Caco-2 (cell line): Measurements from ENCODE around the gene FGD1. TPM values are rescaled to one million over a fixed set of nuclear protein-coding genes. Genes with fewer than 3 reads are reported as not detected.

Experiments used
- BruUV-seq: library from RNA; stranded (reverse); fragments of 400-500 nt; replicated peaks from 2 replicates; lab custom pipeline; 2021; lab: Mats Ljungman, UMichigan
- CTCF ChIA-PET: fragments of 300-600 bp; sonication (Branson Sonifier 250); formaldehyde crosslinking; loops from one replicate; lab custom pipeline; 2022; ENCODE audit warnings: antibody characterized with exemption; lab: Charles Lee
- POLR2A ChIA-PET: fragments of 300-600 bp; sonication (Branson Sonifier 250); formaldehyde crosslinking; loops from one replicate; lab custom pipeline; 2022; ENCODE audit warnings: antibody characterized with exemption; lab: Charles Lee
- DNase-seq, 2 experiments: peaks; one replicate each; pipeline versions ENCODE4 v3.0.0 to v3.0.0-alpha.2; 2020 to 2022
- H3K27me3 ChIP-seq: replicated peaks from 2 replicates; pipeline ENCODE4 v1.6.0; 2011; ENCODE audit warnings: low read length; ENCODE audit not compliant: control insufficient read depth, insufficient read depth
- H3K36me3 ChIP-seq: 2 replicates; pipeline ENCODE4 v1.5.1; 2011; ENCODE audit warnings: low read length; ENCODE audit not compliant: control insufficient read depth, insufficient read depth
- H3K4me1 ChIP-seq: fragments of 250-450 bp; sonication (Bioruptor Pico); 2 replicates; pipeline ENCODE4 v1.5.1; 2020; ENCODE audit warnings: mild to moderate bottlenecking
- H3K4me3 ChIP-seq: 2 replicates; pipeline ENCODE4 v1.5.1; 2011; ENCODE audit warnings: low read depth, mild to moderate bottlenecking, control low read depth, low read length
- H3K9me3 ChIP-seq: fragments of 250-450 bp; sonication (Bioruptor Pico); 2 replicates; pipeline ENCODE4 v1.5.1; 2020; ENCODE audit warnings: mild to moderate bottlenecking, moderate library complexity
- H3K27ac Mint-ChIP-seq: one replicate; pipeline ENCODE4 v1.8.0; 2022; ENCODE audit warnings: mixed read lengths; ENCODE audit not compliant: unreplicated experiment
- H3K27me3 Mint-ChIP-seq: one replicate; pipeline ENCODE4 v1.8.0; 2022; ENCODE audit warnings: mixed read lengths; ENCODE audit not compliant: insufficient read depth, unreplicated experiment
- H3K36me3 Mint-ChIP-seq: one replicate; pipeline ENCODE4 v1.8.0; 2022; ENCODE audit warnings: mild to moderate bottlenecking, mixed read lengths; ENCODE audit not compliant: insufficient read depth, unreplicated experiment
- H3K4me1 Mint-ChIP-seq: one replicate; pipeline ENCODE4 v1.8.0; 2022; ENCODE audit warnings: low read depth, mixed read lengths; ENCODE audit not compliant: unreplicated experiment
- H3K4me3 Mint-ChIP-seq: one replicate; pipeline ENCODE4 v1.8.0; 2022; ENCODE audit warnings: mild to moderate bottlenecking, moderate library complexity, mixed read lengths; ENCODE audit not compliant: unreplicated experiment
- H3K9me3 Mint-ChIP-seq: one replicate; pipeline ENCODE4 v1.8.0; 2022; ENCODE audit warnings: mixed read lengths; ENCODE audit not compliant: unreplicated experiment
- CTCF ChIP-seq, 2 experiments: fragments of 200-600 bp in 1 of 2; IDR thresholded peaks; 1 replicate in 1 of 2; 2 replicates in 1 of 2; pipeline versions ENCODE4 v1.5.1 to v1.8.0; 2011 to 2022; ENCODE audit warnings: antibody characterized with exemption in 1 of 2, control low read depth in 1 of 2, inconsistent platforms in 1 of 2, low read depth in 1 of 2, low read length in 1 of 2, mild to moderate bottlenecking in 1 of 2, moderate library complexity in 1 of 2; ENCODE audit not compliant: insufficient read depth in 1 of 2, severe bottlenecking in 1 of 2, unreplicated experiment in 1 of 2
- intact Hi-C: fragments of 100-400 bp; cut with micrococcal nuclease; formaldehyde crosslinking; loops from one replicate; pipeline ENCODE4 v1.10.0; 2022; ENCODE audit not compliant: unreplicated experiment
- total RNA-seq: library from RNA; stranded (reverse); gene quantifications from 2 replicates; pipeline ENCODE4 v1.2.3, GENCODE V29; 2022

The FGD1 gene
- total RNA-seq, 1 experiment from 2014 or later: 4.2 TPM

DNA sequence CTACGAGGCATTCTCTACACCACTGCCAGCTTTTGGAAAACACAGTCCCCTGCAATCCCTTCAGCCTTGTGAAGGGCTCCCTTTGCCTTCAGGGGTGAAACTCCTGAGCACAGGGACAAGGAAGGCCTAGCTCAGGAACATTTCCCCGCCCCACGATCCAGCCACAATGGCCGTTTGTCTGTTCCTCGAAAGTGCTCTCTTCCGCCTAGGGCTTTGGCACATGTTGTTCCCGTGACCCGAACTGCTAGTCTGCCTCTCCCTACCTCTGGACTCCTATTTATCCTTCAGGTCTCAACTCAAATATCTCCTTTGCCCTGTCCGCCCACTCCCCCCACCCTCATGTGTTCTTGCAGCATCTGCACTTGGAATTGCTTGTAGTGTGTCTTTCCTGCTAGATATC lies 12.1 kb downstream of the FGD1 start:
- Mint-ChIP-seq H3K4me1 (no peaks in the 10 kb centered on the region), H3K27me3 (no peaks in the 10 kb centered on the region), H3K27ac (no peak overlapping the region), H3K36me3 (no peaks in the 10 kb centered on the region), H3K9me3 (no peaks in the 10 kb centered on the region), H3K4me3 (no peak overlapping the region)
- ChIA-PET POLR2A (no interaction called here), CTCF (interaction anchor here (0.6 kb wide), 1 partner anchor 48 kb away, joined by 5 read pairs; no protein-coding TSS in a partner anchor)
- TF ChIP-seq CTCF (IDR thresholded peaks at IDR 0.05; ENCODE audit: insufficient read depth in 1 of 2, low read depth in 1 of 2, low read length in 1 of 2, severe bottlenecking in 1 of 2, unreplicated experiment in 1 of 2): no peak
- H3K9me3 ChIP-seq: no peaks in the 10 kb centered on the region
- H3K27me3 ChIP-seq: no peaks in the 10 kb centered on the region
- no peak overlapping the region for H3K4me3 ChIP-seq
- intact Hi-C loops: no loop called here
- H3K36me3 ChIP-seq: no peaks in the 10 kb centered on the region
- no TSS peak for BruUV-seq
- no peak for DNase-seq
- H3K4me1 ChIP-seq: peaks cover 4% of the 10 kb centered on the region; the same call in 1 of the 2 replicates

- Mint-ChIP-seq H3K36me3 (no peaks in the 10 kb centered on the region), H3K4me3 (no peak overlapping the region), H3K9me3 (no peaks in the 10 kb centered on the region), H3K4me1 (no peaks in the 10 kb centered on the region), H3K27ac (no peak overlapping the region), H3K27me3 (no peaks in the 10 kb centered on the region)
- CTCF ChIA-PET: no interaction called here
- POLR2A ChIA-PET: no interaction called here
- Histone ChIP-seq H3K27me3 (no peaks in the 10 kb centered on the region), H3K4me3 (no peak overlapping the region), H3K9me3 (no peaks in the 10 kb centered on the region), H3K4me1 (peaks cover 4% of the 10 kb centered on the region; the same call in 1 of the 2 replicates), H3K36me3 (no peaks in the 10 kb centered on the region)
- intact Hi-C loops: no loop called here
- TF ChIP-seq CTCF (IDR thresholded peaks at IDR 0.05; ENCODE audit: insufficient read depth in 1 of 2, low read depth in 1 of 2, low read length in 1 of 2, severe bottlenecking in 1 of 2, unreplicated experiment in 1 of 2): no peak
- BruUV-seq: no TSS peak
- no peak for DNase-seq
Measured at GRCh38 chrX:54482839-54483593, 13.0 kb downstream of the FGD1 start.

- Histone ChIP-seq H3K4me1 (peaks cover 4% of the 10 kb centered on the region; the same call in 1 of the 2 replicates), H3K4me3 (no peak overlapping the region), H3K36me3 (no peaks in the 10 kb centered on the region), H3K9me3 (no peaks in the 10 kb centered on the region), H3K27me3 (no peaks in the 10 kb centered on the region)
- ChIA-PET POLR2A (no interaction called here), CTCF (no interaction called here)
- peak in 1 of 2 experiments; percentile 9 for DNase-seq
- no peaks in the 10 kb centered on the region for H3K4me1 Mint-ChIP-seq
- intact Hi-C loops: no loop called here
- TF ChIP-seq CTCF (IDR thresholded peaks at IDR 0.05; ENCODE audit: insufficient read depth in 1 of 2, low read depth in 1 of 2, low read length in 1 of 2, severe bottlenecking in 1 of 2, unreplicated experiment in 1 of 2): no peak
- no peaks in the 10 kb centered on the region for H3K36me3 Mint-ChIP-seq
- no TSS peak for BruUV-seq
- no peaks in the 10 kb centered on the region for H3K27me3 Mint-ChIP-seq
- no peak overlapping the region for H3K4me3 Mint-ChIP-seq
- no peaks in the 10 kb centered on the region for H3K9me3 Mint-ChIP-seq
- H3K27ac Mint-ChIP-seq: no peak overlapping the region
Measured at GRCh38 chrX:54479136-54480111, 16.6 kb downstream of the FGD1 start.
